ENCODE measurements around the gene ARAP1.

Gene ARAP1

DNA sequence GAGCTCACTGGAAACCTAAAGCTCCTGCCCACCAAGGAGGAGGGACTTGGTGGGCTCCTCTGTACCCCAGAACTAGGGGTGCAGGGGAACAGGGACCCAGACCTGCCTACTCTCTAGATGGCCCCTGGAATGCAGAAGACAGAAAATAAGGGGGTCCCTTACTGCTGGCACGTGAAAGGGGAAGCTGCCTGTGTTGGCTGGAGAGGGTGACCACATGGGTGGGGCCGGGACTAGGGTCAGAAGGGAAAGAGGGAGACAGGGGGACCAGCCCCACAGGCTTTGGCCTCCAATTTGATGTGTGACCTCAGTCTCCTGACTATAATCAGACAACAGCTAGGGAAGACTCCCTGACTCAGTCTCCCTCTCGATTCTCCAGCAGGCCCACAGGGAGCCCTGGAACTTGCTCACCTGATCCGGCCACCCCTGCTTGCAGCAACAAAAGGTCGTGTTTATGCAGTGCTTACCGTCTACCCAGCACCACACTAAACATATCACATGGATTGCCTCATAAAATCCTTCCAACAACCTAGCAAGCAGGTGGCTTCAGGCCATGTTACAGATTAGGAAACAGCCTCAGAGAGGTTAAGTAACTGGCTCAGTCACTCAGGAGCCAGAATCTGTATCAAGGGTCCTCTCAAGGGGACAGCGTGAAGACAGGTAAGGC, 10.2 kb downstream of the ARAP1 start:
- no peak for DNase-seq

GRCh38 chr11:72741429-72741833, 10.8 kb downstream of the ARAP1 start:
- no peak for DNase-seq

DNA sequence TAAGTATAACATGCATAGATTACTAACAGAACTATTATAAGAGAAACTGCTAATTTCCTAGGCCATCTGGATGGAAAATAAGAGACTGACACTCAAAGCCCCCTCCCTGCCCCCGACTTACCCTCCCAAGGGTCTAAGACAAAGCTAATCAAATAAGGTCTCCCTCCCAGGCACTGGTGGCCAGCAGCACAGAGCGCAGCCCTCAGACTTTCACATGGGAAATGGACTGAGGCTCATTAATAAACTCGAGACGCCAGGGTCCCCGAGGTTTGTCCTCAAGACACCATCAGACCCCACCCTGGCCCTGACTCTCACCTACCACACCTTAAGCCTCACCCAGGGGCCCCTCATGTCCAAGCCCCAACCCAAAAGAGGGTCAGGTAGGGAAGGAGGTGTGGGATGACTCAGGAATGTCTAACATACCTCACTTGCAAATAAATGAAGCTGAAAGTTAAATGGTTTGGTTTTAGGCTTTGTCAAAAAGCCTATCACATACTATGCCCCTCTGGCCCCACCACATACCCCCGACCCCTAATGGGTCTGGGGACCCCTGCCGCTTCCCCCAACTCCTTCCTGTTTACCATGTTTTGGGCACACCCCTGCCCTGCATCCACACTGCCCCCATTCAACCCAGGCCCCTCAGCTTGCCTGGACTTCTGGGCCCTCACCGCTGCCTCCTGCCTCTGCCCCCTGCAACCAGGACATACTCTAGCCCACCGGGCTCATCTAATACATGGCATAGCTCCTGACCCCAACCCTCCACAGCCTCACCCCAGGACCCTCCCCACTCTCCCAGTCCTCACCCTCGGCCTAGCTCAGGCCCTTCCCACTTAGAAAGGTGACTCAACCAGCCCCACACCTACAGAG, 11.4 kb downstream of the ARAP1 start:
- DNase-seq, result no peak

DNA sequence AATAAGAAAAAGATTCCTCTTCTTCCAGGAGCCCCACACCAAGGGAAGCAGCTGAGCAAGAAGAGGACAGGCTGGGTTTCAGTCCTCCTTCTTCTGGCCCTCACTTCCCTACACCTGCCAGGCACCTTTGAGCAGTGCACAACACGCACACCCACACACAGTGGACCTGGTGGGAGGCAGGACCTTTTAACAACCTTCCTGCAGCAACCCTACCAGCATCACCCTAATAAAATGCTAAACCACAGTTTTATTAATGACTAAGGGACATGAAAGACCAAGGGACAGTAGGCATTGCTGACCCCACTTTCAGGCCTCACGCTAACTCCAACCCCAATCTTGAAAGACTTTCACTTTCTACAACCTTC, 12.2 kb downstream of the ARAP1 start:
- no peak for DNase-seq

GRCh38 chr11:72739240-72740059, 12.8 kb downstream of the ARAP1 start:
- DNase-seq, result no peak

DNA sequence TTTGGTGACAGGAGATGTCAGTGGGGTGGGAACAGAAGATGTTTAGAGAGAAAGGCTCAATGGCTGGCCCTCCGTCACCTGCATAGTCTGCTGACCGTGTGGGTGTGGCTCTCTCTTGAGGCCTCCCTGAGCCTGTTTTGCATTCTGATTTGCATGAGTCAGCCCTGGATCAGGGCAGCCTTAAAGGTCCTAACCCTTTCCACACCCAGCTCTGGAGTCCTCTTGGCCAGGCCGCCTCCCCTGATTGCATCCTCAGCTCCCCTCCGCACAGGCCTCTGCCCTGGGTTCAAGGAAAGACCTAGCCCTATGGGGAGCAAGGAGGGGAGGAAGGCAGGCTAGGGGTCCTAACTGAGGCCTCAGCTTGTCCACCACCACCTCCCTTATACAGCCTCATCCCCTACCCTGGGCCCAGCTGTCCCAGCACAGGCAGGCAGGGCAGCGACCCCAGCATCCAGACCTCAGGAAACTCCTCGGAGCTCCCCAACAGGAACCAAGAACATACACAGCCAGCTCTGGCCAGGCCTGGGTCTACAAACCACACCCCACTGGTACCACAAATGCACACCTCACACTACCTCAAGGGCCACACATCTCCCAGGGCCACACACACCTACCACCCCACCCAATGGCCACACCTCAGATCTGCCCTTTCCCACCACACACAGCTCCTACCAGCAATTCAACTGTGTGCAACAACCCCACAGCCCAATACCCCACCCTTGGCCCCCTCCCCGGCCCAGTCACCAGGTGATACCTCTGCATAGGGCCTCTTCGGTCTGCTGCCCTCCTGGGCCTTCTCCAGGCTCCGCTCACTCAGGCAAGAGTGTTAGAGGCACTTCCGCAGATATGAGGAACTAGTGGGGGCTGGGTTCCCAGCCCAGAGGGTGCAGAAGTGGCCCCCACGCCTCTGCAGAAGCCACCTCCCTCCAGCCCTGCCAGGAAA, 13.7 kb downstream of the ARAP1 start:
- no peak for DNase-seq

DNA sequence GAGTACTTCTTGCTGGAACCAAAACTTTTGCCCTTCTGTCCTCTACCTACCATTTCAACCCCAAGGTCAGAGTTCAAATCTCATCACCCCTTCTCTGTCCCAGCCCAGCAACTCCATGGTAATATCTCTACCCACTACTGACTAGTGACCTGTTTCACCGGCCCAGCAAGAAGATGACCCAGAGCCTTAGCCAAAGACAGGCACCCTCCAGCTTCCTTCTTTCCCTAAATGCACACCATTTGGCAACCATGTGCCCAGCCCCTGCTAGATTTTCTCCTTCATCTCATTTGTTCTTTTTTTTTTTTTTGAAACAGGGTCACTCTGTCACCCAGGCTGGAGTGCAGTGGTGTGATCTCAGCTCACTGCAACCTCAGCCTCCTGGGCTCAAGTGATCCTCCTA, 14.9 kb downstream of the ARAP1 start:
- no peak for DNase-seq

DNA sequence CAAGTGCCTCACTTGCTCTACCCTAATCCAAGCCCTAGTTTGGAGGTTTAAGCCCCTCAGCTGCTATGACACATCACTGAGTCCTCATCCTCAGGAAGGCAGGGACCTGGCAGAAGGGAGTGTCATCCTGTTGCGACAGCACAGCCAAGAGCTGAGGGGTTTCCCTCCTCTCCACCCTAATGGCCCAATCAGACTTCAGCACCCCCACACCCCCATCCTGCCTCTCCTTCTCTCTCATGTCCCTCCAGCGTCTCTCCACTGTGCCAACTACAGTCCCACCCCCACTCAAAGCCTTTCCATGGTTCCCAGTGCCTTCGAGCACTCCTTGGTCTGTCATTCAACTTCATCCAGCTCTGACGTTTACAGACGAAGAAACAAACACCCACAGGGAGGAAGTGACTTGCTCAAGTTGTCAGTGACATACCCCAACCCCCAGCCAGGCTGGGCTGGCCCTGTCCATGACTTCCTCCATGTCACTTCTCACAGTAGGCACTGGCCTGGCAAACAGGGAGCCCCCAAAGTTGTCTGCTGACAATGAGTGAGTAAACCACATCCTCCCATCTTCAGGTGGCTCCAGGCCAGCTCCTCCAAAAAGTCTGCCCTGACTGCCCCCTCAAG, 15.6 kb downstream of the ARAP1 start:
- peak; percentile 74 for DNase-seq

DNA sequence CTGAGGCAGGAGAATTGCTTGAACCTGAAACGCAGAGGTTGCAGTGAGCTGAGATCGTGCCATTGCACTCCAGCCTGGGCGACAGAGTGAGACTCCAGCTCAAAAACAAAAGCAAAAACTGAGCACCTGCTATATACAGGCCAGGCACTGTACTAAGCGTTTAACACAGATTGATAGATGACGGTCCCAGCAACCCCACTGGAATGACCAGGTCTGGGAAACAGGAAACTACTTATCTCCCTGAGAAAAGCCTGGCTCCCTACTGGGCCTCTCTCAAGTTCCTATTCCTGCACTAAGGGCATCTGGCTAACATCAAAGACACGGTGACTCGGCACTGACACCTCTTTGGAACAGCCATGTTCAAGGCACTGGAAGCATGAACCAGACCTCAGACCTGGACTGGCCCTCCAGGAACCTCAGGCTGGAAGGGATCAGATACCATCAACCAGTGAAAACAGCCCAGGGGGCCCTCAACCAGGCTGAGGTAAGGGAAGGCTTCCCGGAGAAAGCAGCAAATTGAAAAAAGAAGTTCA, 16.6 kb downstream of the ARAP1 start:
- DNase-seq, result no peak

DNA sequence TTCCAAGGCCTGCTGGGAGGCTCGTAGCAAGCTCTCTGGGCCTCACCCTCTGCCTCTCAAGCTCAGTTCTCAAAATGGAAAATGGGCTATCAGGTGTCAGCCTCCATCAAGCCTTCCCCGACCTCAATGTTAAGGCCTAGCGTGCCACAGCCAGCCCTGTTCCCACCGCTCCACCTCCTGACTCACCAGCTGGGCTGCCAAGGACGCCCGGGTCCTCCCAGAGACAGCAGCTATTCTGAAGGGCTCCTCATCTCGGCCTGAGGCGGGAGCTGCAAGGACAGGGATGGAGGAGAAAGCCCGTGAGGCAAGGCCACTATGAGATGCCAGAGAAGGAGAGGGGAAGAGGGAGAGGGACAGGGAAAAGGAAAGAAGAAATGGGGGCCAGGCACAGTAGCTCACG, 19.9 kb downstream of the ARAP1 start:
- DNase-seq, result no peak

DNA sequence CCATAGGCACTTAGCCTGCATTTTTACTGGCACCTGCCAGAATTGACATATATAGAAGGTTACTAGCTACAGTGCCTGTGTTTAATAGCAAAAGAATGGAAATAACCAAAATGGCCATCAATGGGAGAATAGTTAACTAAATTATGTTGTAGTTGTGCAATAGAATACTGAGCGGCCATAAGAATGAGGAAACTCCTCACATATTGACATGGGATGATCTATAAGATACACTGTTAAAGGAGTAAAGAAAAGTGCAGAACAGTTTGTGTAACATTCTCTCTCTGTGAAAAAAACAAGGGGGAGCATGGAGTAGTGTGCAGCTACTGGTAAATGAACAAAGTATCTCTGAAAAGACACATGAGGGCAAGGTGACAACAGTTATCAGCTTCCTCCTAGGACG, 21.5 kb downstream of the ARAP1 start:
- no peak for DNase-seq

GRCh38 chr11:72730243-72730642, 22.0 kb downstream of the ARAP1 start:
- no peak for DNase-seq

GRCh38 chr11:72727521-72727920, 24.7 kb downstream of the ARAP1 start:
- DNase-seq, result no peak

GRCh38 chr11:72726266-72727220, 25.7 kb downstream of the ARAP1 start:
- no peak for DNase-seq

DNA sequence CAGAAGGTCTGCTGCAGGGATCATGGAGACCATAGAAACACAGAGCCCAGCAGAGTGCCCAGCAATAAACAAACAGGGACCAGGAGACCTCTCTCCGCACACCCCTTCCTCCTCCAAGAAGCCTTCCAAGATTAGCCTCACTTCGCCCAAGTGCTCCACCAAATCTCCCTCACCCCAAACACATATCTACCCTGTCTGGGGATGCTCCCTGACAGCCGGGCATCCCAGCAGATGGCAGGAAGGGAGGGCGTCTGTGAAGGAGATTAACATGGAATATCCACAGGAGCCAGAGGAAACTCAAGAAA, 26.5 kb downstream of the ARAP1 start:
- no peak for DNase-seq

- peak; percentile 82 for DNase-seq
Observed at GRCh38 chr11:72724851-72725723, 27.1 kb downstream of the ARAP1 start.

DNA sequence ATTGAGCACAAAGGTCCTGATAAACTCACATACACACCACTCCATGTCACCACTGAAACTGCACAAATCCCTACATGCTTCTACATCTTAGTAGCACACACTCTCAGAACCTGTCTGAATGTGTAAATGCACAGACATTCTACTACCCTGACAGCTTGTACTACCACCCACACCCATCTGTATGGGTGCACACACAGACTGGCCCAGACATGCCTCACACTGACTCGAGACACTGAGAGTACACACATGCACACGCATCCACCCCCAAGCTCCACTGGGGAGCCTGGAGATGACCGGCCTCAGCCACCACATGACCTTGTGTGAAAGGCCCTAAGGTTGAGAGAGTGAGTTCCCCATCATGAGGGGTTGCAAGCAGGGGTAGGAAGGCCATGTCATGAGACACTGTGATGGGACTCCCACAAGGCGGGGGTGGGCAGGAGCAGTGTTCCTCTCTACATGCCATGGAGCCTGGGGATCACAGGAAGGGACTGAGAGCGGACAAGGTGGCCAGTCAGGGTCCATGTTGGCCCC, 28.1 kb downstream of the ARAP1 start:
- DNase-seq, result no peak

DNA sequence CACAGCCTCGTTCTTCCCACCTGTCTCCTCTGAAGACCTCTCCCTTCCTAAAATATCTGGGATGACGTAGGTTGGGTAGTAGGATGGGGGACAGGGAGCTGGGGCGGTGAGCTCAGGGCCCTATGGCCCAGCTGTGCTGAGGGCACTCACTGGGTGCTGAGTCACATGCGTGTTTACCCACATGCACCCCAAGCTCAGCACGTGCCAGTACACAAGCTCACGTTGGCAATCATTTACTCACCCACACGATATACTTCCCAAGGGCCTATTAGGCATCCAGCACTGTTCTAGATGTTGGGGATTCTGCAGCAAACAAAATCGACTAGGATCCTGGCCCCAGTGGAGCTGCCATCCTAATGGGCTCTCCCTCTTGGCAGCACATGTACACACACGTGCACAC, 28.7 kb downstream of the ARAP1 start:
- no peak for DNase-seq

DNA sequence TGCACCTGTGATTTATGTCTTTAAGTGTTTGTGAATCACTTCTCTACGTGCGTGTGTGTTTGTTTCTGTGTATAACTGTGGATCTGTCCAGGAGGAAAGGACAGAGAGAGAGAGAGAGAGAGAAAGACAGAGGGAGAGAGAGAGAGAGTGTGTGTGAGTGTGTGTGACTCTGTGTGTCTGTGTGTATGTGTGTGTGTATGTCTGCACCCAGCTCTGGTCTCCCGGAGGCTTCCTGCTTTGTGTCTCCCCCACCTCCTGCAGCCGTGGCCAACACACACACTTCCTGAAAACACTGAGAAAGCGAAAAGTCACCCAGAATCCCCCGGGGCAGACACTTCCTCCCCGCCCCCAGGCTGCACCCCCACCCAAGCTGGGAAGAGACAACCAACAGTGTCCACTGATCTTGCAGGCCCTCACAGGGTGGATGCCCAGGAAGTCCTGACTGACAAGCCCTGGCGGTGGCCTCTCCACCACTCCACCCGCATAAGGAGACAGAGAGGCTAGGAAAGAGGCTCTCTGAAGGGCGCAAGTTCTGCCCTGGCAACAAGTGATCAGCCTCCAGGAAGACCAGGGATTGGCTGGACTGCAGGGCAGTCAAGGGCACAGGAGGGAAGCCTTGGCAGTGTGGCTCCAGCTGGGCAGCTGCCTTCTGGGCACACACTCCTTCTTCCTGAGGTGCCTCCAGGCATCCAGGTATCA, 30.0 kb downstream of the ARAP1 start:
- DNase-seq, result peak; percentile 91
